Measurements from ENCODE around the gene MCF2L.

GRCh38 chr13:112998521-112999280, 29.7 kb downstream of the MCF2L start:
- TF ChIP-seq EP300 (IDR thresholded peaks at IDR 0.05; ENCODE audit: low read depth) (no peak), CTCF (IDR thresholded peaks at IDR 0.05) (no peak), POLR2A (IDR thresholded peaks at IDR 0.05) (no peak)

Data from transverse colon (tissue), 3 donors.